GM19324 (cell line): ENCODE results near the gene DDX39A.
"Not testable (repeated sequence)": the region's sequence is repeated elsewhere in the genome, so short reads cannot be mapped to it uniquely, and the experiment has no call there.

Experiments used
- ATAC-seq: cut with Tn5 transposase; IDR thresholded peaks from one replicate; pipeline ENCODE4 v1.9.1; 2021; ENCODE audit warnings: mild to moderate bottlenecking, moderate library complexity; ENCODE audit not compliant: unreplicated experiment, low FRiP score

The DDX39A gene

GRCh38 chr19:14369399-14370168 lies 49.6 kb downstream of the DDX39A start:
- ATAC-seq = no peak

DNA sequence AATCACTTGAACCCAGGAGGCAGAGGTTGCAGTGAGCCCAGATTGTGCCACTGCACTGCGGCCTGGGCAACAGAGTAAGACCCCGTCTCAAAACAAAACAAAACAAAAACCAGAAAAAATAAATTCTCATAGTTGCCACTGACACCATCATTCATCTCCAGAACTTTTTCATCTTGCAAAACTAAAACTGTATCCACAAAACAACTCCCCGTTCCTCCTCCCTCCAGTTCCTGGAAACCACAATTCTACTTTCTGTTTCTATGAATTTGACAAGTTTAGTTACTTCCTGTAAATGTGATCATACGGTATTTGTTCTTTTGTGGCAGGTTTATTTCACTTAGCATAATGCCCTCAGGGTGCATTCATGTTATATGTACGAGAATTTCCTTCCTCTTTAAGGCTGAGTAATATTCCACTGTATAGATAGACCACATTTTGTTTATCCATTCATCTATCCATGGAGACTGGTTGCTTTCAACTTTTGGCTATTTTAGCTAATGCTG lies 51.1 kb downstream of the DDX39A start:
- ATAC-seq = no peak

DNA sequence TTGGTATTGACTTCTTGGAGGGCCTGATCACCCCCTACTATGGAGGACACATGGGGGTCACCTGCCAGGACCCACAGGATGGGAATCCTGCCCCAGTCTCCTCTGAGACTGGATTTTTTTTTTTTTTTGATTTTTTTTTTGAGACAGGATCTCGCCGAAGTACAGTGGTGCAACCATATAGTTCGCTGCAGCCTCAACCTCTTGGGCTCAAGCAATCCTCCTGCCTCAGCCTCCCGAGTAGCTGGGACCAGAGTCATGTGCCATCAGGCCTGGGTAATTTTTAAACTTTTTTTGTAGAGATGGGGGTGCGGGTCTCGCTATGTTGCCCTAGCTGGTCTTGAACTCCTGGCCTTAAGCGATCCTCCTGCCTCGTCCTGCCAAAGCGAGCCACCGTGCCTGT lies 52.1 kb downstream of the DDX39A start:
- no peak for ATAC-seq

DNA sequence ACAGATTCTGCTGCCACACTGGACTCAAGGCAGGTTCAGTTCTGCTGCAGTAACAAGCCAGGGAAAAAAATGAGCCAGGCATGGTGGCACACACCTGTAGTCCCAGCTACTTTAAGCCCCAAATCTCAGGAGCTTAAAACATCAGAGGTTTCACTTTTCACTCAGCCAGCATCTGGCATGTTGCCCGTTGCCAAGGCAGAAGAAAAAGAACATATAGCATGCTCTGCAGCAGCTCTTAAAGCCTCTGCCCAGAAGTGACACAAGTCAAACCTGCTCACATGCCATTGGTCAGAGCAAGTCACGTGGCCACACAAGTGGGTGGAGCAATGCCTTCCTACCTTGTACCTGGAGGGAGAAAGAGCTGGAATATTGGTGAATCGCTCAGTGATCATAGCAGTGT lies 52.6 kb downstream of the DDX39A start:
- peak; percentile 51 for ATAC-seq

DNA sequence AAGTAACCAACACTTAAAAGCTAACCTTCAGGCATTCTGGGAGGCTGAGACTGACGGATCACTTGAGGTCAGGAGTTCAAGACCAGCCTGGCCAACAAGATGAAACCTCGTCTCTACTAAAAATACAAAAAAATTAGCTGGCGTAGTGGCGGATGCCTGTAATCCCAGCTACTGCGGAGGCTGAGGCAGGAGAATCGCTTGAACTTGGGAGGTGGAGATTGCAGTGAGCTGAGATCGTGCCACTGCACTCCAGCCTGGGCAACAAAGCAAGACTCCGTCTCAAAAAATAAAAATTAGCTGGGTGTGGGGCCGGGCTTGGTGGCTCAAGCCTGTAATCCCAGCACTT lies 55.1 kb downstream of the DDX39A start:
- not testable (repeated sequence) for ATAC-seq

DNA sequence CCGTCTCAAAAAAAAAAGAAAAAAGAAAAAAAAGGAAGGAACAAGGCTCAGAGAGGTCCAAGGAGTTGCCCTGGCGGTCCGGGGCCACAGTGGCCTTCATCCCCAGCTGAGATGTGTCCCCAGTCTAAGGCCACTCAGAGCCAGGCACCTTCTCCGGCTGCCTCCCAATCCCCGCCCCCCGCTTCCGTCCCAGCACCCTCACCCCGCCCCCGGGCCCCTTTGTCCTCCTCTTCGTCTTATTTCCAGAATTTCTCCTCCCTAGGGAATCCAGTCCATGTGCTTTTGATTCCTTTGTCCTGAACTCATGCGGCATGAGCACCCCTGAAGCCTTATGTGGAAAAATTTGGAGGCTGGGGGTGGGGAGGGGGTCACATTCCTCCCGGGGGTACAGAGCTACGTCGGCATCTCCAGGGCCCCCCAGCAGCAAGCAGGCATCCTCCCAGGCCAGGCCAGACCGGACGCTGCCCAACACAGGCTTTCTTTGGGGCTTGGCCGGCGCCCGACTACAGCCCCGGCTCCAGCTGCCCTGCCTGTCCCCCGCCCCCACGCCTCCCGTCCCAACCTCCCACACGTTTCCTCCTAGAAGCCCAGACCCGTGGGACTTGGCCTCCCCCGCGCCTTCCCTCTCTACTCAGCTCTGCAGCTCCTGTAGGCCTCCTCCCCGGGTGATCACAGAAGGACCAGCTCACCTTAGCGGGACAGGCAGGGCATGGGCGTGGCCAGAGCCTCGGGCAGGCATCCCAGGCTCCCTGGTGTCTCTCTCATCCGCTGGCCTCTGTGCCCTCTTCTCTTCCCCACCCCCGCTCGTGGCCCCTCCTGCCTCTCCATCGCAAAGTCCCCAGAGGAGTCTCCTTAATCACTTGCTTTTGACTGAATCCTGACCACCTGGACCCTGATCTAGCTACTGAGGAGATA lies 55.7 kb downstream of the DDX39A start:
- ATAC-seq = no peak

- ATAC-seq = no peak
These were observed 57.3 kb downstream of the DDX39A start for GRCh38 chr19:14361824-14362223.
